Epithelial cell of proximal tubule (primary cell): Measurements from ENCODE around the gene RNF20. TPM values are rescaled to one million over a fixed set of nuclear protein-coding genes. Genes with fewer than 3 reads are reported as not detected.

Experiments
- DNase-seq: peaks from one replicate; pipeline ENCODE4 v3.0.0-alpha.2; 2011; ENCODE audit warnings: low read depth
- H3K4me3 ChIP-seq: 2 replicates; pipeline ENCODE4 v1.5.1; 2011; ENCODE audit warnings: low read depth, mild to moderate bottlenecking, low read length
- CTCF ChIP-seq: conservative IDR thresholded peaks from 2 replicates; pipeline ENCODE4 v1.5.1; 2012; ENCODE audit warnings: low read depth, mild to moderate bottlenecking, low read length
- total RNA-seq: library from RNA; depleted of rRNA; stranded (reverse); fragments of >200 nt; gene quantifications from 2 replicates; pipeline ENCODE4 v1.2.3, GENCODE V29; 2015

Gene RNF20
- total RNA-seq, 1 donor from 2014 or later = 23.1 TPM

GRCh38 chr9:101561740-101562139 lies 28.1 kb downstream of the RNF20 start:
- TF ChIP-seq CTCF = no peak
- no peak overlapping the region for H3K4me3 ChIP-seq
- no peak for DNase-seq

GRCh38 chr9:101562966-101563365 lies 29.3 kb downstream of the RNF20 start:
- no peak for DNase-seq
- TF ChIP-seq CTCF = no peak
- no peak overlapping the region for H3K4me3 ChIP-seq

- H3K4me3 ChIP-seq = no peak overlapping the region
- TF ChIP-seq CTCF = no peak
- DNase-seq = no peak
Observed at GRCh38 chr9:101564252-101564651, 30.6 kb downstream of the RNF20 start.

- DNase-seq = peak; percentile 6
- no peak overlapping the region for H3K4me3 ChIP-seq
- TF ChIP-seq CTCF = peak; percentile 71
Observed at GRCh38 chr9:101566904-101567724, 33.5 kb downstream of the RNF20 start.

GRCh38 chr9:101567725-101568350 lies 34.2 kb downstream of the RNF20 start:
- no peak for DNase-seq
- no peak overlapping the region for H3K4me3 ChIP-seq
- TF ChIP-seq CTCF = no peak

GRCh38 chr9:101569741-101570501 lies 36.3 kb downstream of the RNF20 start:
- TF ChIP-seq CTCF = no peak
- no peak for DNase-seq
- H3K4me3 ChIP-seq = no peak overlapping the region
